HFF-Myc (cell line): ENCODE results near the gene MRPL37.

Experiments used
- DNase-seq: peaks from one replicate; pipeline ENCODE4 v3.0.0-alpha.2; 2011; ENCODE audit warnings: low read depth; ENCODE audit errors: extremely low read depth
- H3K4me3 ChIP-seq: replicated peaks from 2 replicates; pipeline ENCODE4 v1.5.1; 2011; ENCODE audit warnings: low read depth, mild to moderate bottlenecking, control low read depth, low read length
- CTCF ChIP-seq: IDR thresholded peaks from 2 replicates; pipeline ENCODE4 v1.5.1; 2012; ENCODE audit warnings: mild to moderate bottlenecking, low read depth, low read length, control low read depth; ENCODE audit errors: missing control alignments

MRPL37 gene

GRCh38 chr1:54265659-54266058 lies 65.7 kb downstream of the MRPL37 start:
- no peak for TF ChIP-seq CTCF
- DNase-seq, result no peak
- no peak overlapping the region for H3K4me3 ChIP-seq

- H3K4me3 ChIP-seq, result no peak overlapping the region
- TF ChIP-seq CTCF, result no peak
- no peak for DNase-seq
These were observed 66.2 kb downstream of the MRPL37 start for GRCh38 chr1:54266195-54266594.

- no peak for DNase-seq
- H3K4me3 ChIP-seq, result no peak overlapping the region
- TF ChIP-seq CTCF, result no peak
These were observed 66.9 kb downstream of the MRPL37 start for GRCh38 chr1:54266908-54267307.
